Fibroblast of lung (primary cell): ENCODE measurements around the gene SHISAL2B. TPM values are rescaled to one million over a fixed set of nuclear protein-coding genes. Genes with fewer than 3 reads are reported as not detected.

Experiments
- DNase-seq, 2 donors: peaks; one replicate each; pipeline versions ENCODE4 v3.0.0 to v3.0.0-alpha.2; 2010; ENCODE audit warnings: low read depth in 2 of 2
- H2AFZ ChIP-seq: 2 replicates; pipeline ENCODE4 v1.5.1; 2012; ENCODE audit warnings: low read length, control low read depth, inconsistent platforms
- H3K27ac ChIP-seq: 2 replicates; pipeline ENCODE4 v1.5.1; 2011; ENCODE audit warnings: low read length, control low read depth; ENCODE audit not compliant: insufficient read depth
- H3K27me3 ChIP-seq: 2 replicates; pipeline ENCODE4 v1.5.1; 2011; ENCODE audit warnings: mild to moderate bottlenecking, low read length; ENCODE audit not compliant: control insufficient read depth, insufficient read depth
- H3K36me3 ChIP-seq: 2 replicates; pipeline ENCODE4 v1.5.1; 2011; ENCODE audit warnings: low read length; ENCODE audit not compliant: control insufficient read depth, insufficient read depth
- H3K4me1 ChIP-seq: 2 replicates; pipeline ENCODE4 v1.5.1; 2011; ENCODE audit warnings: low read length; ENCODE audit not compliant: control insufficient read depth, insufficient read depth; ENCODE audit errors: extremely low read depth
- H3K4me2 ChIP-seq: 2 replicates; pipeline ENCODE4 v1.5.1; 2011; ENCODE audit warnings: low read length, control low read depth; ENCODE audit not compliant: insufficient read depth; ENCODE audit errors: extremely low read depth
- H3K4me3 ChIP-seq, 4 experiments: fragments of 200-600 bp in 1 of 4; sonication (generic) in 1 of 4; replicated peaks in 1 of 4; 2 replicates each; pipeline ENCODE4 v1.5.1; 2011 to 2016; ENCODE audit warnings: low read length in 4 of 4, low read depth in 3 of 4, mild to moderate bottlenecking in 3 of 4, control low read depth in 2 of 4, inconsistent platforms in 1 of 4, mixed read lengths in 1 of 4; ENCODE audit not compliant: insufficient read depth in 1 of 4; ENCODE audit errors: control extremely low read depth in 1 of 4
- H3K79me2 ChIP-seq: 2 replicates; pipeline ENCODE4 v1.5.1; 2012; ENCODE audit warnings: mild to moderate bottlenecking, low read length, inconsistent platforms; ENCODE audit not compliant: control insufficient read depth, insufficient read depth
- H3K9ac ChIP-seq: 2 replicates; pipeline ENCODE4 v1.5.1; 2011; ENCODE audit warnings: mild to moderate bottlenecking, low read length, control low read depth; ENCODE audit not compliant: insufficient read depth
- H3K9me3 ChIP-seq: 2 replicates; pipeline ENCODE4 v1.5.1; 2012; ENCODE audit warnings: low read depth, low read length; ENCODE audit not compliant: control insufficient read depth, insufficient read depth
- H4K20me1 ChIP-seq: 2 replicates; pipeline ENCODE4 v1.5.1; 2011; ENCODE audit warnings: low read length; ENCODE audit not compliant: control insufficient read depth, insufficient read depth; ENCODE audit errors: extremely low read depth
- CTCF ChIP-seq, 2 donors: IDR thresholded peaks in 1 of 2; conservative IDR thresholded peaks in 1 of 2; 1 replicate in 1 of 2; 2 replicates in 1 of 2; pipeline ENCODE4 v1.5.1; 2011 to 2012; ENCODE audit warnings: low read length in 2 of 2, control low read depth in 1 of 2, inconsistent platforms in 1 of 2, low read depth in 1 of 2, mild to moderate bottlenecking in 1 of 2
- EZH2 ChIP-seq: IDR thresholded peaks from 2 replicates; pipeline ENCODE4 v1.5.1; 2012; ENCODE audit warnings: low read length, control low read depth, mild to moderate bottlenecking; ENCODE audit errors: missing control alignments
- polyA plus RNA-seq, 2 donors: library from polyadenylated mRNA; depleted of rRNA in 1 of 2; stranded (reverse) in 1 of 2; unstranded in 1 of 2; fragments of >200 nt; gene quantifications; 2 replicates each; pipeline ENCODE4 v1.2.1, GENCODE V29; 2011 to 2012; ENCODE audit warnings: missing spikeins in 1 of 2
- total RNA-seq: library from RNA; depleted of rRNA; stranded (reverse); fragments of >200 nt; gene quantifications from 2 replicates; pipeline ENCODE4 v1.2.1, GENCODE V29; 2014

SHISAL2B gene
- total and polyA plus RNA-seq, 2 donors (not counting 1 experiment from before 2014, with no cell fraction given), result not detected

- Histone ChIP-seq H3K27ac (no peak overlapping the region), H3K4me1 (no peaks in the 10 kb centered on the region), H2AFZ (no peak overlapping the region), H3K79me2 (no peaks in the 10 kb centered on the region), H3K4me2 (no peak overlapping the region), H4K20me1 (no peaks in the 10 kb centered on the region), H3K27me3 (no peaks in the 10 kb centered on the region), H3K4me3 (no peak overlapping the region), H3K9ac (no peak overlapping the region), H3K36me3 (no peaks in the 10 kb centered on the region), H3K9me3 (no peaks in the 10 kb centered on the region)
- TF ChIP-seq CTCF (conservative IDR thresholded peaks at IDR 0.05 in 1 of 2, IDR thresholded peaks at IDR 0.05 in 1 of 2; ENCODE audit: low read depth in 1 of 2, low read length in 2 of 2), result no peak
- no peak for TF ChIP-seq EZH2
- no peak for DNase-seq
These were observed 20.0 kb upstream of the SHISAL2B start for GRCh38 chr5:64670277-64670676.

- TF ChIP-seq CTCF (conservative IDR thresholded peaks at IDR 0.05 in 1 of 2, IDR thresholded peaks at IDR 0.05 in 1 of 2; ENCODE audit: low read depth in 1 of 2, low read length in 2 of 2) (no peak), EZH2 (no peak)
- H3K4me3 ChIP-seq, result no peak overlapping the region
- H4K20me1 ChIP-seq, result no peaks in the 10 kb centered on the region
- H3K79me2 ChIP-seq, result no peaks in the 10 kb centered on the region
- H3K27ac ChIP-seq, result no peak overlapping the region
- no peaks in the 10 kb centered on the region for H3K9me3 ChIP-seq
- no peaks in the 10 kb centered on the region for H3K4me1 ChIP-seq
- no peak for DNase-seq
- no peak overlapping the region for H2AFZ ChIP-seq
- no peaks in the 10 kb centered on the region for H3K36me3 ChIP-seq
- H3K4me2 ChIP-seq, result no peak overlapping the region
- H3K9ac ChIP-seq, result no peak overlapping the region
- H3K27me3 ChIP-seq, result no peaks in the 10 kb centered on the region
These were observed 18.6 kb upstream of the SHISAL2B start for GRCh38 chr5:64671678-64672077.

GRCh38 chr5:64678374-64678773, 11.9 kb upstream of the SHISAL2B start:
- no peaks in the 10 kb centered on the region for H4K20me1 ChIP-seq
- H3K4me3 ChIP-seq, result no peak overlapping the region
- no peak overlapping the region for H3K27ac ChIP-seq
- no peak for DNase-seq
- TF ChIP-seq EZH2 (no peak), CTCF (conservative IDR thresholded peaks at IDR 0.05 in 1 of 2, IDR thresholded peaks at IDR 0.05 in 1 of 2; ENCODE audit: low read depth in 1 of 2, low read length in 2 of 2) (no peak)
- peaks cover 2% of the 10 kb centered on the region for H3K27me3 ChIP-seq
- no peak overlapping the region for H3K4me2 ChIP-seq
- no peak overlapping the region for H2AFZ ChIP-seq
- no peak overlapping the region for H3K9ac ChIP-seq
- no peaks in the 10 kb centered on the region for H3K79me2 ChIP-seq
- H3K9me3 ChIP-seq, result no peaks in the 10 kb centered on the region
- no peaks in the 10 kb centered on the region for H3K36me3 ChIP-seq
- H3K4me1 ChIP-seq, result no peaks in the 10 kb centered on the region
